HL-60 (cell line): ENCODE measurements around the gene PCAT7.

ENCODE experiments used
- DNase-seq, 2 experiments: peaks; one replicate each; pipeline ENCODE4 v3.0.0-alpha.2; 2010 to 2020; ENCODE audit warnings: low read depth in 1 of 2, low spot score in 1 of 2
- H3K27ac ChIP-seq: fragments of 250-450 bp; sonication (Bioruptor Pico); replicated peaks from 2 replicates; pipeline ENCODE4 v1.5.1; 2020; ENCODE audit warnings: mild to moderate bottlenecking, moderate library complexity
- H3K27me3 ChIP-seq: fragments of 250-450 bp; sonication (Bioruptor Pico); 2 replicates; pipeline ENCODE4 v1.5.1; 2021; ENCODE audit warnings: mild to moderate bottlenecking, moderate library complexity; ENCODE audit not compliant: insufficient read depth, poor library complexity, severe bottlenecking
- H3K4me3 ChIP-seq: replicated peaks from 2 replicates; pipeline ENCODE4 v1.5.1; 2011; ENCODE audit warnings: mild to moderate bottlenecking, control low read depth, low read length; ENCODE audit not compliant: insufficient read depth
- GABPA ChIP-seq: IDR thresholded peaks from 2 replicates; pipeline ENCODE4 v1.6.1; 2012; ENCODE audit warnings: low read depth
- POLR2AphosphoS5 ChIP-seq: IDR thresholded peaks from 2 replicates; pipeline ENCODE4 v1.6.1; 2012; ENCODE audit warnings: low read depth
- SPI1 ChIP-seq: IDR thresholded peaks from 2 replicates; pipeline ENCODE4 v1.6.1; 2012; ENCODE audit warnings: low read depth, mild to moderate bottlenecking, borderline replicate concordance
- TF ChIP-seq, protein P1 (sequence below): IDR thresholded peaks from 2 replicates; pipeline ENCODE4 v1.6.1; 2012; ENCODE audit warnings: low read depth; ENCODE audit not compliant: insufficient replicate concordance
- TF ChIP-seq, protein P2 (sequence below): IDR thresholded peaks from one replicate; pipeline ENCODE4 v1.5.1; 2011; ENCODE audit warnings: low read length, control low read depth, inconsistent platforms; ENCODE audit not compliant: insufficient read depth

Gene PCAT7

DNA sequence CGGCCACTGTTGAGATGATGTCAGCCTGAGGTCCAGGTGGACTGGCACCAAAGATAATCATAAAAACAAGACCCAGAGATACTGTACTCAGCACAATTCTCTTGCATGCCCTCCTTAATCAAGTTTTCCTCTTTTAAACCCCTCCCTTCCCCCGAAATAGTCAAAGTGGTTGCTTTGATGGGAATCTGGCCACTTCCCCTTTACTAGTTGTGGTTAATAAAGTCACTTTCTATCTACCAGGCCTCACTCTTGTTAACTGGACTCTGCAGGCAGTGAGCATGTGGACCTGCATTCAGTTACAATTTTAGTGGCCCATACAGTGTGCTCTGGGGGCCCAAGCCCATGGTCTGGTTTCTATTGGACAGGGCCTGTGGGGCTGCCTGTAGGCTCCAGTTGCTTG lies 21.2 kb downstream of the PCAT7 start:
- Histone ChIP-seq H3K4me3 (no peak overlapping the region), H3K27ac (no peak overlapping the region), H3K27me3 (no peaks in the 10 kb centered on the region)
- no peak for DNase-seq
- TF ChIP-seq, protein P1, sequence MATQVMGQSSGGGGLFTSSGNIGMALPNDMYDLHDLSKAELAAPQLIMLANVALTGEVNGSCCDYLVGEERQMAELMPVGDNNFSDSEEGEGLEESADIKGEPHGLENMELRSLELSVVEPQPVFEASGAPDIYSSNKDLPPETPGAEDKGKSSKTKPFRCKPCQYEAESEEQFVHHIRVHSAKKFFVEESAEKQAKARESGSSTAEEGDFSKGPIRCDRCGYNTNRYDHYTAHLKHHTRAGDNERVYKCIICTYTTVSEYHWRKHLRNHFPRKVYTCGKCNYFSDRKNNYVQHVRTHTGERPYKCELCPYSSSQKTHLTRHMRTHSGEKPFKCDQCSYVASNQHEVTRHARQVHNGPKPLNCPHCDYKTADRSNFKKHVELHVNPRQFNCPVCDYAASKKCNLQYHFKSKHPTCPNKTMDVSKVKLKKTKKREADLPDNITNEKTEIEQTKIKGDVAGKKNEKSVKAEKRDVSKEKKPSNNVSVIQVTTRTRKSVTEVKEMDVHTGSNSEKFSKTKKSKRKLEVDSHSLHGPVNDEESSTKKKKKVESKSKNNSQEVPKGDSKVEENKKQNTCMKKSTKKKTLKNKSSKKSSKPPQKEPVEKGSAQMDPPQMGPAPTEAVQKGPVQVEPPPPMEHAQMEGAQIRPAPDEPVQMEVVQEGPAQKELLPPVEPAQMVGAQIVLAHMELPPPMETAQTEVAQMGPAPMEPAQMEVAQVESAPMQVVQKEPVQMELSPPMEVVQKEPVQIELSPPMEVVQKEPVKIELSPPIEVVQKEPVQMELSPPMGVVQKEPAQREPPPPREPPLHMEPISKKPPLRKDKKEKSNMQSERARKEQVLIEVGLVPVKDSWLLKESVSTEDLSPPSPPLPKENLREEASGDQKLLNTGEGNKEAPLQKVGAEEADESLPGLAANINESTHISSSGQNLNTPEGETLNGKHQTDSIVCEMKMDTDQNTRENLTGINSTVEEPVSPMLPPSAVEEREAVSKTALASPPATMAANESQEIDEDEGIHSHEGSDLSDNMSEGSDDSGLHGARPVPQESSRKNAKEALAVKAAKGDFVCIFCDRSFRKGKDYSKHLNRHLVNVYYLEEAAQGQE: no peak
- TF ChIP-seq SPI1: peak; percentile 85
- no peak for TF ChIP-seq POLR2AphosphoS5
- no peak for TF ChIP-seq GABPA

DNA sequence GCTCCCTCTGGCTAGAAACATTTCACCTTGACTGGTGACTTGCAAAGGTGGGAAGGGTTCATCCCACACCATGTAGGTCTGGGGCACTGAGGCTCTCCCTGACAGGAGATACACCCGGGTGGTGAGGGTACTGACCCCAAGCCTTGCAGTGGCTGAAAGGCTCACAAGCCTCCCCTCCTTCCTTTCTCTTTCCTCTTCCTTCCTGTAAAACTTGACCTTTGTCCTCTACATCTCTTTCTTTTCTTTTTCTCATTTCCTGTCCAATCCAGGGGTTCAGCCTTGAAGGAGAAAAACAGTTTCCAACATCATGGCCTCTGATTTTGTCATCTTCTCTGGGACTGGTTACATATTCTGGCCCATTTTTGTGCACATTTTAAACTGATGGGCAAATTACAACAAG lies 22.2 kb downstream of the PCAT7 start:
- Histone ChIP-seq H3K4me3 (no peak overlapping the region), H3K27me3 (no peaks in the 10 kb centered on the region), H3K27ac (no peak overlapping the region)
- no peak for TF ChIP-seq SPI1
- no peak for DNase-seq

DNA sequence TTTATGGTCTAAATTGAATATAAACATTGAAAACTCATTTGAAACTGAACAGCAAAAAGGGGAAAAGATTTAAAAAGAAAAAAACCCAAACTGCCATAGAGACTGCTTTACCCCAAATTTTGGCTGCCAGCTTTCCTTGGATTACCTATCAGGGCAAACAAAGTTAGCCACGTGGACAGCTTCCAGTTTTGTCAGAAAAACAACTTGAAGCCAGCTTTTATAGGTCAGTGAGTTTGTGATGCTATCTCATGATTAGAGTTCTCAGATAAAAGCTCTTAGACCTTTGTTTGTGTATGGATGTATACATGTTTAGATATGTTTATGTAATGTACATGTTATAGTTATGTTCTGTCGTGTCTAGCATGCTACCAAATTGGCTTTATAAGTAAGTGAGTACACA lies 22.7 kb downstream of the PCAT7 start:
- no peak for TF ChIP-seq POLR2AphosphoS5
- no peak for TF ChIP-seq GABPA
- no peak overlapping the region for H3K27ac ChIP-seq
- DNase-seq: no peak
- no peak overlapping the region for H3K4me3 ChIP-seq
- no peaks in the 10 kb centered on the region for H3K27me3 ChIP-seq

DNA sequence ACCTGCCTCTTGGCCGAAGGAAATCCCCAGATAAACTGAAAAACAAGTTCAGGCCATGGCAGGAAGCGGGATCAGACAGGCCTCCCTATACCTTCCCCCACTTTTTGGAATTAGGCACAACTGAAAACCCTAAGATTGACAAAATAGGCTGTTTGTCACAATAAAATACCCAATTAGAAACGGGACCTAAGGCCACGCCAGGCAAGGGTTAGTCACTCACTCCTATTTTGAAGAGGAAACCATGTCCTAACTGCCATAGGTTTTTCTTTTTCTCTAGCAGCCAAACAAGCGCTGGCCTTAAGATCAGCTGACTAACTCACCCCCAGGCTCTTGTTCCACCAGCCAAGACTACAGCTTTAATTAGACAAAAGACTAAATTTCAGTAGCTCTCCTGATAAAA lies 26.8 kb downstream of the PCAT7 start:
- peaks cover 2% of the 10 kb centered on the region for H3K27me3 ChIP-seq
- TF ChIP-seq, protein P1: no peak
- TF ChIP-seq, protein P2, sequence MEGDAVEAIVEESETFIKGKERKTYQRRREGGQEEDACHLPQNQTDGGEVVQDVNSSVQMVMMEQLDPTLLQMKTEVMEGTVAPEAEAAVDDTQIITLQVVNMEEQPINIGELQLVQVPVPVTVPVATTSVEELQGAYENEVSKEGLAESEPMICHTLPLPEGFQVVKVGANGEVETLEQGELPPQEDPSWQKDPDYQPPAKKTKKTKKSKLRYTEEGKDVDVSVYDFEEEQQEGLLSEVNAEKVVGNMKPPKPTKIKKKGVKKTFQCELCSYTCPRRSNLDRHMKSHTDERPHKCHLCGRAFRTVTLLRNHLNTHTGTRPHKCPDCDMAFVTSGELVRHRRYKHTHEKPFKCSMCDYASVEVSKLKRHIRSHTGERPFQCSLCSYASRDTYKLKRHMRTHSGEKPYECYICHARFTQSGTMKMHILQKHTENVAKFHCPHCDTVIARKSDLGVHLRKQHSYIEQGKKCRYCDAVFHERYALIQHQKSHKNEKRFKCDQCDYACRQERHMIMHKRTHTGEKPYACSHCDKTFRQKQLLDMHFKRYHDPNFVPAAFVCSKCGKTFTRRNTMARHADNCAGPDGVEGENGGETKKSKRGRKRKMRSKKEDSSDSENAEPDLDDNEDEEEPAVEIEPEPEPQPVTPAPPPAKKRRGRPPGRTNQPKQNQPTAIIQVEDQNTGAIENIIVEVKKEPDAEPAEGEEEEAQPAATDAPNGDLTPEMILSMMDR: no peak
- no peak overlapping the region for H3K4me3 ChIP-seq
- no peak for DNase-seq
- H3K27ac ChIP-seq: no peak overlapping the region

DNA sequence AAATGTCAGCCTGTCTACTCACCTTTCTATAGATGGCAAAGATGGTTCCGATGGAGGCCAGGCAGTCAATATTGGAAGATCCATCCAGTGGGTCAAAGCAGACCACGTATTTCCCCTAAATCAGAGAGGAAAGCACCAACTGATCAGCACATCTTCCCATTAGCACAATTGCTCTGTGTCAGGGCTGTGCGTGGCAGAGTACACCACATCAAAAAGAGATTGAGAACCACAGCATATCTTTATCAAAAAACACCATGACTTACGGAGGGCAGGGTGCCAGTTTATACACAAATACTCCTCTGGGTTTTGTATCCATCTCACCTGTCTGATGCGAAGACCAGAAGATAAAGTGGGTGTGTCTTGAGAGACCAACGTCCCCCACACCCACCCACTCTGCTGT lies 29.7 kb downstream of the PCAT7 start:
- Histone ChIP-seq H3K27ac (no peak overlapping the region), H3K4me3 (no peak overlapping the region), H3K27me3 (peaks cover 2% of the 10 kb centered on the region)
- no peak for DNase-seq
- TF ChIP-seq GABPA (no peak), SPI1 (no peak), POLR2AphosphoS5 (no peak)
- TF ChIP-seq, protein P2: no peak
- TF ChIP-seq, protein P1: no peak
